ENCODE measurements around the gene MFSD12. TPM values are rescaled to one million over a fixed set of nuclear protein-coding genes. Genes with fewer than 3 reads are reported as not detected.

The MFSD12 gene
- total RNA-seq, 4 donors from 2014 or later = 22.3 to 77.3 (median 48.7) TPM

DNA sequence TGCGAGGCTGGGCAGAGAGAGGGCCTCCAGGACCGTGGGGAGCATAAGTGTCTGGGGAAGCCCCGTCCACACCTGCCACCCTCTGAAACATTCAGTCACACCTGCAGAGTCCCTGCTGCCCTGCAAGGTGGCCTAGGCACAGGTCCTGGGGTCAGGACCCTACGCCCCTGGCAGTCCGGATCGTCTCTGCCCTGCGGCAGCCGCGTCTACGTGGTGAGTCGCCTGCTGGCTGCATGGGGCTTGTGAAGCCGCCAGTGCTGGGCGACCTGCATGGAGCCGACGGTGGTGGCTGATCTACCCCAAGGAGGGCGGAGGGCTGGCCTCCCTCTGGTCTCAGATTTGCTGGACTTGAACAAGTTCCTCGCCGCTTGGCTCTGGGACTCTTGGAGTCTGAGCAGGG is 38.3 kb downstream of the MFSD12 start:
- no peak overlapping the region for H3K4me3 ChIP-seq
- DNase-seq = no peak

GRCh38 chr19:3518659-3519058 is 38.7 kb downstream of the MFSD12 start:
- TF ChIP-seq CTCF (IDR thresholded peaks at IDR 0.05 in 4 of 5, conservative IDR thresholded peaks at IDR 0.05 in 1 of 5) = no peak
- TF ChIP-seq POLR2A (IDR thresholded peaks at IDR 0.05) = no peak
- Histone ChIP-seq H3K27me3 (no peaks in the 10 kb centered on the region), H3K9me3 (no peaks in the 10 kb centered on the region), H3K4me3 (no peak overlapping the region), H3K36me3 (peaks cover 0 to 13% of the 10 kb centered on the region in 2 donors), H3K27ac (no peak overlapping the region), H3K4me1 (peaks cover 10% of the 10 kb centered on the region in 2 donors)
- intact Hi-C loops (cut with DNase I; ENCODE audit: low total_unique reads) (no loop called here), in situ Hi-C loops (cut with MboI; ENCODE audit: low sequenced_read_pairs in 4 of 4) (no loop called here)
- ATAC-seq (no peak), DNase-seq (no peak)

More for the DNA sequence above, 38.3 kb downstream of the MFSD12 start:
- intact Hi-C loops (cut with DNase I; ENCODE audit: low total_unique reads) (no loop called here), in situ Hi-C loops (cut with MboI; ENCODE audit: low sequenced_read_pairs in 4 of 4) (no loop called here)
- Histone ChIP-seq H3K27me3 (no peaks in the 10 kb centered on the region), H3K36me3 (peaks cover 0 to 17% of the 10 kb centered on the region in 2 donors), H3K9me3 (no peaks in the 10 kb centered on the region), H3K4me1 (peaks cover 10% of the 10 kb centered on the region in 2 donors), H3K27ac (no peak overlapping the region)
- TF ChIP-seq CTCF (IDR thresholded peaks at IDR 0.05 in 4 of 5, conservative IDR thresholded peaks at IDR 0.05 in 1 of 5) = no peak
- no peak for TF ChIP-seq POLR2A (IDR thresholded peaks at IDR 0.05)
- ATAC-seq = no peak

DNA sequence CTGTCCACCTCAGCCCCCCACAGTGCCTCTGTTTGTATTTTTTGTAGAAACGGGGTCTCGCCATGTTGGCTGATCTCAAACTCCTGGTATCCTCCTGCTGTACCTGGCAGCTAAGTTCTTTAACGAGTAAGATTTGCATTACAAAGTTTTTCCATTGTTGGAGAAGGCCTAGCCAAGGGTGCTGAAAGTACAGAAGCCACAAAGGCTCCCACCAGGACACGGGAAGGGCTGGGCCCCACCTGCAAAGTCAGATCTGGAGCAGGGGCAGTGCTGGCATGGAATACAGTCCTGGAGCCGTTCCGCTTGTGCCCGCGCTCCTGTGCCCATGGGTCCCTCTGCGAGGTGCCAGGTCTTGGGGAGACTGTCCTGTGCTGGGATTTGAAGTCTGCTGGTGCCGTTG is 39.1 kb downstream of the MFSD12 start:
- no peaks in the 10 kb centered on the region for H3K9me3 ChIP-seq
- H3K4me1 ChIP-seq = peaks cover 10% of the 10 kb centered on the region in 2 donors
- H3K27me3 ChIP-seq = no peaks in the 10 kb centered on the region
- in situ Hi-C loops (cut with MboI; ENCODE audit: low sequenced_read_pairs in 4 of 4) = no loop called here
- ATAC-seq = no peak
- H3K36me3 ChIP-seq = peaks cover 0 to 9% of the 10 kb centered on the region in 2 donors
- H3K27ac ChIP-seq = no peak overlapping the region
- DNase-seq = no peak
- no peak for TF ChIP-seq CTCF (IDR thresholded peaks at IDR 0.05 in 4 of 5, conservative IDR thresholded peaks at IDR 0.05 in 1 of 5)
- TF ChIP-seq POLR2A (IDR thresholded peaks at IDR 0.05) = no peak
- intact Hi-C loops (cut with DNase I; ENCODE audit: low total_unique reads) = no loop called here
- no peak overlapping the region for H3K4me3 ChIP-seq

- TF ChIP-seq POLR2A (IDR thresholded peaks at IDR 0.05) (no peak), CTCF (IDR thresholded peaks at IDR 0.05 in 4 of 5, conservative IDR thresholded peaks at IDR 0.05 in 1 of 5) (no peak)
- Histone ChIP-seq H3K27me3 (no peaks in the 10 kb centered on the region), H3K27ac (peak overlapping the region in 1 of 4 donors; percentile 15), H3K4me3 (no peak overlapping the region), H3K36me3 (peaks cover 0 to 2% of the 10 kb centered on the region in 2 donors), H3K4me1 (peaks cover 10 to 14% of the 10 kb centered on the region in 2 donors), H3K9me3 (no peaks in the 10 kb centered on the region)
- DNase-seq (no peak), ATAC-seq (no peak)
- in situ Hi-C loops (cut with MboI; ENCODE audit: low sequenced_read_pairs in 4 of 4) (no loop called here), intact Hi-C loops (cut with DNase I; ENCODE audit: low total_unique reads) (no loop called here)
Observed at GRCh38 chr19:3517638-3518037, 39.7 kb downstream of the MFSD12 start.

DNA sequence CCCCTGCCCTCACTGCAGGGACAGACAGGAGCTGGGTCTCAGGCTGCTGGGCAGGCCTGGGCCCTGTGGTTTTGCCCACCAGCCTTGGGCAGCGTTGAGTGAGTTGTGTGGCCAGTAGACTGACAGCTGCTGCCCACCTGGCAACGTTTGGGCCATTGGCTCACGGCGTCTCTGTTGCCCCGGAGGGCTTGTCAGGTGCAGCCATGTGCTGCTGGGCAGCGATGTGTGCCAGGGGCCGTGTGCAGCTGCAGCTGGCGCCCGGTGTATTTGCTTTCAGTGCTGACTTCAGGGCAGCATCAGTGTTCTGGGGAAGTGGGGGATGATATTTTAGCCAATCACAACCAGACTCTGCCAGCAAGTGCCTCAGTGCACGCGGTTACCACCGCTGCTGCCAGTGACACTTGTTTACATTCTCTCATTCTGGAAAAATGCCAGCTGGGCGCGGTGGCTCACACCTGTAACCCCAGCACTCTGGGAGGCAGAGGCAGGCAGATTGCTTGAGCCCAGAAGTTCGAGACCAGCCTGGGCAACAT is 40.6 kb downstream of the MFSD12 start:
- intact Hi-C loops (cut with DNase I; ENCODE audit: low total_unique reads) (no loop called here), in situ Hi-C loops (cut with MboI; ENCODE audit: low sequenced_read_pairs in 4 of 4) (no loop called here)
- Histone ChIP-seq H3K4me1 (peaks cover 10 to 15% of the 10 kb centered on the region in 2 donors), H3K4me3 (no peak overlapping the region), H3K36me3 (no peaks in the 10 kb centered on the region), H3K27me3 (no peaks in the 10 kb centered on the region), H3K27ac (peak overlapping the region; percentile 16 to 52 (median 42)), H3K9me3 (no peaks in the 10 kb centered on the region)
- TF ChIP-seq POLR2A (IDR thresholded peaks at IDR 0.05) = no peak
- no peak for TF ChIP-seq CTCF (IDR thresholded peaks at IDR 0.05 in 4 of 5, conservative IDR thresholded peaks at IDR 0.05 in 1 of 5)
- ATAC-seq (peak; percentile 55 to 75), DNase-seq (peak; percentile 16 to 71)
